Measurements from ENCODE around the gene SPON2.

SPON2 gene

DNA sequence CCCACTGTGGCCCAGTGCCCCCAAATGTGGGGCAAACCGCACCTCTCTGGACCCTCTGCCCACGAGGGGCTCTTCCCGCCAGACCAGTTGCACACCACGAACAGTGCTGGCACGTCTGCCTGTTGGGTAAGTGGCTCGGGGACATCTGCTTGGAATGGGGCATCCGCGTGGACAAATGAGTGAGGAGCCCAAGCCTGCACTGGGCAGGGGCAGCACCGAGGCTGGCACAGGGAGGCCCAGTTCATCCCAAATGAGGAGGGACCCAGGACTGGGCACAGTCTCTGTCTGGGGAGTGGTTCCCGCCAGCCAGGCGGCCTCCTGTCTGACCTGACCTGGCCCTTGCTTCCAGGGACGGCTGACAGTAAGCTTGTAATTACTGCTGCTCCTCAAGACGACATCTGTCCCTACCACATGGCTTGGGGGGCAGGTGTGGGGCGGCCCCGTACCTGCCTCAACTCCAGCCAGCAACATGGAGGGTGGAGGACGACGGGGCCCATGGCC lies 3.2 kb downstream of the SPON2 start:
- H3K4me3 ChIP-seq (ENCODE audit: low read depth, low read length) = no peak overlapping the region
- TF ChIP-seq, protein P1, sequence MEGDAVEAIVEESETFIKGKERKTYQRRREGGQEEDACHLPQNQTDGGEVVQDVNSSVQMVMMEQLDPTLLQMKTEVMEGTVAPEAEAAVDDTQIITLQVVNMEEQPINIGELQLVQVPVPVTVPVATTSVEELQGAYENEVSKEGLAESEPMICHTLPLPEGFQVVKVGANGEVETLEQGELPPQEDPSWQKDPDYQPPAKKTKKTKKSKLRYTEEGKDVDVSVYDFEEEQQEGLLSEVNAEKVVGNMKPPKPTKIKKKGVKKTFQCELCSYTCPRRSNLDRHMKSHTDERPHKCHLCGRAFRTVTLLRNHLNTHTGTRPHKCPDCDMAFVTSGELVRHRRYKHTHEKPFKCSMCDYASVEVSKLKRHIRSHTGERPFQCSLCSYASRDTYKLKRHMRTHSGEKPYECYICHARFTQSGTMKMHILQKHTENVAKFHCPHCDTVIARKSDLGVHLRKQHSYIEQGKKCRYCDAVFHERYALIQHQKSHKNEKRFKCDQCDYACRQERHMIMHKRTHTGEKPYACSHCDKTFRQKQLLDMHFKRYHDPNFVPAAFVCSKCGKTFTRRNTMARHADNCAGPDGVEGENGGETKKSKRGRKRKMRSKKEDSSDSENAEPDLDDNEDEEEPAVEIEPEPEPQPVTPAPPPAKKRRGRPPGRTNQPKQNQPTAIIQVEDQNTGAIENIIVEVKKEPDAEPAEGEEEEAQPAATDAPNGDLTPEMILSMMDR (IDR thresholded peaks at IDR 0.05; ENCODE audit: low read depth, low read length) = no peak

DNA sequence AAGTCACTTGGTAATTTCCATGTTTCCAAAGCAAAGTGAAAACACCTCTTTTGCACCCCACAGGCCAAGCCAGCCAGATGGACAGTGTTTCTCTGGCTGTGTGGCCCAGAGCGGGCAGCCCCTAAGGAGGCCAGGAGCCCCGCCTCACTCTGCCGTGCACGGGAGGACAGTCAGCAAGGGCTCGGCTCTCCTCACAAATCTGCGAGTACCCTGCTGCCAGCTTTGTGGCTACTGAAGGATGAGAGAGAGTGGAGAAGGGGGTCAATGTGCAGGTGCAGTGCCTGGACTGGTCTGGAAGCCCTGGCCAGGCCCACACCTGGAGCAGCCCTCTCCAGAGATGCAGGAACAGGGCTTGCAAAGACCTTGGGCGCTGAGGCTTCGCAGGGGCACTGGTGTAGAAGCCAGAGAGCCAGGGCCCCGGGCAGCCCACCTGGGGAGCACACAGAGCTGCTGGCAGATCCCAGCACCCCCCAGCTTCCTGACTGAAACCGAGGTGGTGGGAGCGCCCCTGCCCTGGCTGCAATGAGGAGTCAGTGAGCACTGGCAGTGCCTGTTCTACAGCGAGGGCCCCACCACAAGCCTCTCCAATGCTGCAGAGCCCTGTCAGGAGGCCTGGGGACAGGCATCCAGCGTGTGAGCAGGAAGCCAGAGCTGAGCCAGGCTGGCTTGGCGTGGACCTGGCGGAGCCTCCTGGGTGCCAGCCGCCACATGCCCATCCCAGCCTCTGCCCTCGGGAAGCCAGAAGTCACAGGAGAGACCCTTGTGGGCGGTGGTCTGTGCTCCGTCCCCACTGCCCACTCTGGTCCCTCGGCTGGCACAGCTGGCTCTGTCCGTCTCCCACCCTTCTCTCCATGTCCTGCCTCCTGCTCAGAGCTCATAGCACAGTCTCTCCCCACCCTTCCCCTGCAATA lies 3.9 kb downstream of the SPON2 start:
- no peak overlapping the region for H3K4me3 ChIP-seq (ENCODE audit: low read depth, low read length)
- TF ChIP-seq, protein P1 (IDR thresholded peaks at IDR 0.05; ENCODE audit: low read depth, low read length) = no peak

DNA sequence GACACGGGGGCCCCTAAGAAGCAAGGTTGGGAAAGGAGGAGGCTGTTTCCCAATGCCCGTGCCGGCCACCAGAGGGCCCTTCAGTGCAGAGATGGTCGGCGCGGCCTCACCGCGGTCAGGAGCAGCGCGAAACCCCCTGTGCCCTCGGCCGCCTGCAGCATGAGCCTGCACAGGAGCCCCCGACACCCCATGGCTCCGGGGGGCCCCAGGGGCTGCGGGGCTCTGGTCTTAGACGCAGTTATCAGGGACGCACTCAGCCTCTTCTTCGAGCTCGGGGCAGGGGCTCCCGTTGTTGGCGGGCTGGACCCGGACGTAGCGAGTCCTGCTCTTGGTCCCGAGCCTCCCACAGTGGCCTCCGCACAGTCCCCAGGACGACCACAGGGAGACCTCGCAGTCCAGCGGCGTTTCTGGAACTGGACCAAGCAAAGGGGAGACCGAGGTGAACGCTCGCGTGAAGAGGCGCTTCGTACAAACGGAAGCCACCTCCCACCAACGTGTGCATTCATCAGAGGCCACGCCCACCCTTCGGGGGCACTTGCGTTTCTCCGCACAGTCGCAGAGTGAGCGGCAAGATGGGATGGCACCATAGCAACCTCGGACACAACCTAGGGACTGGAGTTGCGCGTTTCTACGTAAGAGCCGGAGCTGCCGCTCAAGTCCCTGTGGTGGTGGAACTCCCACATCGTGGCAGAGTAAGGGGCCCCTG lies 5.0 kb downstream of the SPON2 start:
- H3K4me3 ChIP-seq (ENCODE audit: low read depth, low read length) = peak overlapping the region; percentile 27; the same call in 1 of the 2 replicates
- TF ChIP-seq, protein P1 (IDR thresholded peaks at IDR 0.05; ENCODE audit: low read depth, low read length) = peak; percentile 84

DNA sequence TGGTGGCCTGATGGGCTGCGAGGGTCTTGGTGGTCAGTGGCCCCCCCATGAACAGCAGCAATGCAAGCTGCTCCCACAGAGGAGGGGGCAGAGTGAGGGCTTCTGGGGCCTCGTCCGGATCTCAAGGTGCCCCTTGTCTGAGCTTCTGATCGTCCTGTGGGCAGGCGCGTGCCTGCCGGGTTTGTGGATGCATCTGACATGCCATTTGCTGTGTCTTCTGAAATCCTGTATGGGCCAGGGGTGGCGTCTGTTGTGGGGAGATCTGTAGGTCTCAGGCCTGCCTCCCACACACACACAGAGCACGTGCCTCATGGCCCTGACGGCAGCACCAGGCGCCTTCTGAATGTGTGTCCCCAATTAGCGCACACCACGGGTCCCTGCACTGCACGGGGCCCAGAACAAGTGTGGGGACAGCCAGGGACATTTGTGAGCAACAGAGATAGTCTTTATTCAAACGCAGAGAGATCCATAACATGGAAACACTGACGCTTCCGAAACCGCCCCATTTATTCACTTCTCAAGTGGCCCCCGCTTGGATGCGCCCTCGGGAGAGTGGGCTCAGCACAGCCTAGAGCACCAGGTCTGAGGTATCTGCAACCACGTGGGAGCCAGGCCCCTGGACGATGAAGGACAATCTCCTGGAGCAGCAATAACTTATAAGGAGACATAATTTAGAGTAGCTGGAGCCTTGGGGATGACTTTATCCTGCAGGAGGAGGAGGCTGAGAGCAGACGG lies 5.7 kb downstream of the SPON2 start:
- TF ChIP-seq, protein P1 (IDR thresholded peaks at IDR 0.05; ENCODE audit: low read depth, low read length) = no peak
- no peak overlapping the region for H3K4me3 ChIP-seq (ENCODE audit: low read depth, low read length)

DNA sequence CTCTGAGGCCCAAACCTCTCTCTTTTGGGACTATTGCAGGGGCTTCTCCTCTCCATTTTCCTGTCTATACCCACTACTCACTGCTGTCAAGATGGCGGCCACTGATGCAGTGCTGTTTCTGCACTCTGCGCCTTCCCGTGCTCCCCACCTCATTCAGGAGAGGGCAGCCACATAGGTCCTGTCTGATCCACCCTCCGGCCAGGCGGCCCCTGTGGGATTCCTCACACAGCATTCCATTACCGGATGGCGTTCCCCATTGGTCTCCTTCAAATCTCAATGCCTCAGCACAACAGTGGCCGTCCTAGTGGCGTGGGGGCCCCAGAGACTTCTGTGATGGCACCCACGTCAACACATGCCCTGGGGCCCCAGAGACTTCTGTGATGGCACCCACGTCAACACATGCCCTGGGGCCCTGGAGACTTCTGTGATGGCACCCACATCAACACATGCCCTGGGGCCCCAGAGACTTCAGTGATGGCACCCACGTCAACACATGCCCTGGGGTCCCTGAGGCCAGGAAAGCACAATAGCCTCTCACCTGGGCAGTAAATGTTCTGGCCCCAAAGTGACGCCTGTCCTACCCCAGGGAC lies 7.3 kb downstream of the SPON2 start:
- TF ChIP-seq, protein P1 (IDR thresholded peaks at IDR 0.05; ENCODE audit: low read depth, low read length) = no peak
- H3K4me3 ChIP-seq (ENCODE audit: low read depth, low read length) = no peak overlapping the region

DNA sequence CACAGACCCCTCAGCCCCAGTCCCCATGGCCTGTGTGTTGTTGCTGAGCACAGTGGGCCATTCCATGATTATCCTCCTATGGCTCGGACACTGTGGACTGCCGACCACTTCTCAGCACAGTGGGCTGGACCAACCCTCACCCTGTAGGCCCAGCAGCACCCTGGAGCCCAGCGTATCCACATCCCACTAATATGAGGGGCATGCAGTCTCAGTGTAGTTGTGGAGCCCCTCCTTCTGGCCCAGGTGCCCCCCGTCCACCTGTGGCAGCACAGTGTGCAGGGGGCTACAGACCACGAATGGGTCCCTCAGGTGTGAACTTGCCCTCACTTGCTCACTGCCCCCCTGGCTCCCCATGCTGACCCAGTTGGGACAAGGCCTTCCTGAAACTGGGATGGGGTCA lies 7.9 kb downstream of the SPON2 start:
- H3K4me3 ChIP-seq (ENCODE audit: low read depth, low read length) = no peak overlapping the region
- TF ChIP-seq, protein P1 (IDR thresholded peaks at IDR 0.05; ENCODE audit: low read depth, low read length) = no peak
